Activated naive CD4-positive, alpha-beta T cell treated with anti-CD3 and anti-CD28 coated beads, Interleukin-2, amount 50 U/mL, for 16 hours (primary cell): Measurements from ENCODE around the gene NRCAM.
"Not testable (repeated sequence)": the region's sequence is repeated elsewhere in the genome, so short reads cannot be mapped to it uniquely, and the experiment has no call there.

Source experiments
- DNase-seq: peaks from one replicate; pipeline ENCODE4 v3.0.0-alpha.2; 2020

Gene NRCAM

DNA sequence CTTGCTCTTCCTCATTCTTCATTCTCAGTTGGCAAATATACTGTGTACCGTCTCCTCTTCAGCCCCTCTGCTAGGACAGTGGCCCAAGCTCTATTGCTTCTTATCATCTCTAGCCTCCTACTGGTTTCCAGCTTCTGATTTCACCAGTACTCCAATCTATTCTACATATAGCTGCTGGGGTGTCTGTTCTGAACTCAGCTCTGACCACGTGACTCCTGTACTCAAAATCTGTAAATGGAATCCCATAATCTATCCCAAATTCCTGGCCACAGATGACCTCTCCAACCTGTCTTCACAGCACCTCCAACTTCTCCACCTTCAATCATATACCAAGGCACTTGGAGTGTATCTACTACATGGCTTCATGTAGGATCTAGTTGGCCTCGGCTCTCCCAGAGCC, 152.9 kb downstream of the NRCAM start:
- no peak for DNase-seq

DNA sequence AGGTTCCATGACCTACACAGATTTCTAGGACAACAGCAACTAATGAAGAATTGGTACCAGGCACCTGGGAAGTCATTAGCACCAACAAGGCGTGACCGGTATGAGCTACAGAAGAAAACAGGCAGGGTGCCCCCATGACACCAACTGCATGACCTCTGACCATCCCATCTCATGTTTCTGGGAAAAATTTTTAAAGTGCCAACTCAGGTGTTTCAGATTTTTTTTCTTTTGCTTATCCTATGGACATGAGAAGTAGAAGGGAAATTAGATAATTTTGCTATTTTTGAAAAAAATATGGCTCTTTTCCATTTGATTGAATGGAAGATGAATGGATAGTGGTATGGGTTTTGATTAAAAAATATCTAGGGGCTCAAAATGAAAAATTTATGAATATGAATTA, 154.8 kb downstream of the NRCAM start:
- DNase-seq: no peak

DNA sequence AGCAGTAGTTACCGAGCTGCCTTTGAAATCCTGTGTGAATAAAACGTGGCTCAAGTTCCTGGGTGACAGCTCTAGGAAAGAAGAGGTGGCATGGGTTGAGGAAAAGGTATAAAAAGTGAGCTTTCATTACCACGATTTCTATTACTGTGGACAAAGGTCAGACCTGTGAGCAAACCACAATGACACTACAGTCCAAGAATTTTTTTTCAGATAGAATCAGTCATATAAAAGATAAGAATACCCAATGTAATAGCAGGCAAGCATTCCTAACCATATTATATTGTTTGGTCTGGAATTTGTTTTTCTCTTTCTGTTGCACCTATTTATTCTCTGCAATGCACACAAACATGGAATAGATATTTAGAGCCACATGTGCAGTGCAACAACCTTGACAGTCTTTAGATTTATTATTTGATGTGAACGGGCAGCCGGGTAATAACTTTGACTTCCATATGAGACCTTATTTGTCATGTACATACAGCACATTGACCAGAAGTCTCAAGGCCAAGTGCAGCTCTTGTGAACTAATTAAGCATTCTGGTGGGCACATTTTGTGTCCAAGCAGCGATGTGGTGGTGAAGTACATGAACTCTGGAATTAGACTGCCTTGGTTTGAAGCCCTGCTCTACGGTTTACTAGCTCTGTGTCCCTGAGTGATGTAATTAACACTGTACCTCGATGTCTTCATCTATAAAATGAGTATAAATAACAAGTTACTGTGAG, 156.8 kb downstream of the NRCAM start:
- no peak for DNase-seq

DNA sequence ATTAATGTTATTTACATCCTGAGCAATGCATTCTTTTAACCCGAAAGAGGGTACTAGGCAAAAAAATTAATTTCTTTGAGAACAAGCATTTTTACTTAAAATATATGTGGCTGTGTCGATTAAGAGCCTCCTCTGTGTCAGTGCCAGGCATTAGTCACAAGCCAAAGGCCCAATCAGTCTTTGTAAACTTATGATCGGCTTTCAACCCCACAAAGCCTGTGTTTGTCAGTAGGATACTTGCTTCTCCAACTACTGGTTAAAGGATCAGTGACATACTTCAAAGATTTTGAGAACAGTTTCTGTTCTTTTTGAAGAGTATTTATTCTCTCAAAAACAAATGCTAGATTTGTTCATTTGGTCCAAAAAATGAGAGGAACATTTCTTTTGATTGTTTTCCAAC, 159.3 kb downstream of the NRCAM start:
- no peak for DNase-seq

DNA sequence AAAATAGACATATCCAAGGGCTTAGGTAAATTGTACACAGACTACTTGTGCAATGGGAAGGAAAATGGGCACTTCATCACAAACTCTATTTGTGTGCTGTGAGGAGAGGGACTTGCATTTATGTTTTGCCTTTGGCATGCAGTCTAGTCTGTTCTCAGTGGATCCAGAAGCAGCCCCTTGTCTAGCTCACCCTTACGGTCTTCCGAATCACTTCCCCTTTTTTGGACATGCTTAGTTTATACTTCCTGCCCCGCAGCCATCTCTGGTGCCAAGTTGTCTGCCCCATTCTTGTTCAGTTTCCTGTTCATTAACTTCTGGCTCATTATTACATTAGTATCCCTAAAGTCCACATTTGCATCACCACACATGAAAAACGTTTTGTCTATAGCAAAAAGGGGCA, 161.6 kb downstream of the NRCAM start:
- no peak for DNase-seq

DNA sequence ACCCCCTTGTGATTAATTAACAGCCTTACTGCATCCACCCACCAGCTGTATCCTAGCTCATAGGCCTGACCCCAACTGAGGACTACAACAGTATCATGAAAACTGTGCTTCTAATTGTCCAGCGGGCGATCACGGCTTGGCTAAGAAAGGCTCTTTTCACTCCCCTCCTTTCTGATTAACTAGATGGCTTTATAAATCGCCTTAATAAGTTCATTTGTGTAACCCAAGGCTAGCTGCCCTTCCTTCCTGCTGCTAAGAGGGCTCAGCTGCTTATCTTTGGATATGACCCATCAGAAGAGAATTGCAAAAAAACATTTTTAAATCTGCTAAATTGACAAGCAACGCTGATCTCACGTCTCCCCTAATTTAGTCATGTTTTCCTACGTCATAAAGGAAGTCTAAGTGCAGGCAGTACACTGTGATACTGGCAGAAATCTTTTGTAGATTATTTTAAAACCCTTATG, 163.1 kb downstream of the NRCAM start:
- DNase-seq: no peak

DNA sequence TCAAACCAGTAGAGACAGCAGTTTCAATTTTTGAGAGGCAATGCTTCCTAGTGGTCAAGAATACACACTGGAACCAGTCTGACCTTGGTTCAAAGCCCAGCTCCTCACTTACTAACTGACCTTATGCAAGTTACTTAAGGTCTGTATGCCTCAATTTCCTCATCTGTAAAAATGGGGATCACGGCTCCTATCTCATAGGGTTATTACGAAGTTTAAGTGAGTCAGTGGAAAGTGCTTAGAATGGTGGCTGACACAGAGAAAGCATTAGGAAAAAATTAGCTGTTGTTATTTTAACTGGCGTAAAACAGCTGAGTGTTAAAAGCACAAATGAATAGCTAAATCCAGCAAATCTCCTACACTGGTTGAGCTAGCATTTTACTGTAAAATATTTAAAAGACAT, 163.7 kb downstream of the NRCAM start:
- no peak for DNase-seq

DNA sequence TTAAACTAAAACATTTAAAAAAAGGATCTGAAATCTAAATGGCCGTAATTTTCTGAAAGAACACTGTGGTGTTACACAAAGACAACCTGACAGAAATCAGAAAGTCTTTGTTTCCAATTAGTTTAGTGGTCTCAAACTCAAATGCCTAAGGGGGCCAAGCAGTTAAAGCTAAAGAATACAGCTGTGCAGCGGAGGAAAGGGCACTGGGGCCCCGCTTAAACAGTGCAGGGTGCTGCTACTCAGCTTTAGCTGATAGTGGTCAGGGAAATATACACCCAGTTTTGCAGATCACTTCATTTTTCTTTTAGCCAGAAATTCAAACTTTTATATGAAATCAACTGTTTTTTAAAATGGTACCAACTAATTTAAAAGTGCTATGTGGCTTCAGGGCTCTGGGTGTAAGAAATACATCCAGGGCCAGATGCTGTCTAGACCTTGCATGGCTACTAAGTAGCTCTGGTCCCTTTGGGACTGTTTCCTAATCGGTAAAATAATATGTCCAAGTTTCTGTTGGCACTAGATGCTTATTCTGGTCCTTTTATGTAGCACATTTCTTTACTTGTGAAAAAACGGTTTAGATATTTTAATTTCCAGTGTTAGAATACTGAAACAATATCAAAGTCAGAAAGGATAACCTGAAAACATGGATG, 164.3 kb downstream of the NRCAM start:
- DNase-seq: no peak

DNA sequence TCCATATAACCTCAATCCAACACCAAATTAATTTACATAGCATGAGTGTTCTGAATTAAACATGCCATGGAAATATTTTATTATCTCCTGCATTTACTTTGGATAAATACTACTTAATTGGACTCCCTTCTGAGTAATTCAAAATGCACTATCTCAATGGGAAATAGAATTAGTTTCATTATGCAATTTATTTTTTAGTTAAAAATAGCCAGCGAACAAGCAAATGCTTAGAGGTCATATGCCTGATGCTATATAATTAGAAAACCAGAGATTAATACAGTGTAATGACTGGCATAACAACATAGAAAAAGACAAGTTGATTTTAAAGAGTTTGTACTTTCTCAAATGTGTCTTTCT, 165.1 kb downstream of the NRCAM start:
- no peak for DNase-seq

DNA sequence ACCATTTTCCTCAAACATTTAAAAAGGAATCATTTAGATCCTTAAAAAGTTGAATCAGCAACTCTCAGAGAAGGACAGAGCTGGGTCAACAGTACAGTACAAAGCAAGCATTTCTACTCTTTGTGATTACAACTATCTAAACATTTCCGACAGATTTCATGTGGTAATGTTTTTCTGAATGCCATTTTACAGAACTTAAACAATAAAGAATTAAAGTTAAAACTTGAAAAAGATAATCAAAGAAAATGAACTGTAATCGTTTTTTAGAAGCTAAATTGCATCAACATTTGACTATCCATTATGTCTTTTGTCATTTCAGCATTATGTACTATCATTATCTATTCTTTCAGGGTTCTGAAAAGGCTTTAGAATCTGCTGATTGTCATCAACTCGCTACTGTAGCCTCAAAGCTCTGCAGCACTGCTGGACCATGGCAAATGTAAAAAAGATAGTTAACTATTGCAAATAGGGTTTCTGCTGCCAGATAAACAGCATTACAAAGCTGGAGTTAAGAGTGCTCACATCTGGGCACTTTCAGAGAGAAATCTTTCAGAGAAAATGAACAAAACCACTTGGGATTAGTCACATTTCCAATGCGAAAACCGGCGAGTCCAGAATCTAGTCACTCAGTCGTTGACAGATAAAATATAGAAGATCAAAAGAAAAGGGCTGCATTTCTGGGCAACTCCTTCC, 165.6 kb downstream of the NRCAM start:
- DNase-seq: no peak

DNA sequence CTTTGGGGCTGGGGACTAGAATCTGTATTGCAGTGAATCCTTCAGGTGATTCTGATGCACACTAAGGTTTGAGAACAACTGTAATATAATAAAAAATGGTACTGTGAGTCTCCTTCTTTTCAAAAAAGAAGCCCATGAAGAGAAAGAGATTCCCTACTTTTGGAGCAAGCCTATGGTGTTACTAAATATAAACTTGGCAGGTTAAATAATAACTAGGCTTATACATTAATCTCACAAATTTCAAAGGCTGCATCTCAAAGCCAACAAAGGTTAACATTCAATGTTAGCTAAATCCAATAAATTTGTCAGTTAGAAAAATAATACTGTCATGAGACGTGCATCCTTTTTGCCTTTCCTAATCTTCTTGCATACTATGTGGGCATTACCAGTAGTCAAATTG, 166.4 kb downstream of the NRCAM start:
- no peak for DNase-seq

DNA sequence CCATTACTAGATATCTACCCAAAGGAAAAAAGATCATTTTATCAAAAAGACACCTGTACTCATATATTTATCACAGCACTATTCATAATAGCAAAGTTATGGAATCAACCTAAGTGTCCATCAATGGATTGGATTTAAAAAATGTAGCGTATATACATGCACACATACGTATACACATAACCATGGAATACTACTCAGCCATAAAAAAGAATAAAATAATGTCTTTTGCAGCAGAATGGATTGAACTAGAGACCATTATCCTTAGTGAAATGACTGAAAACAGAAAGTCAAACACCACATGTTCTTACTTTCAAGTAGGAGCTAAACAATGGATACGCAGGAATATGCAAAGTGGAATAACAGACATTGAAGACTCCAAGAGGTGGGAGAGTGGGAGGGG, 168.4 kb downstream of the NRCAM start:
- DNase-seq: no peak

DNA sequence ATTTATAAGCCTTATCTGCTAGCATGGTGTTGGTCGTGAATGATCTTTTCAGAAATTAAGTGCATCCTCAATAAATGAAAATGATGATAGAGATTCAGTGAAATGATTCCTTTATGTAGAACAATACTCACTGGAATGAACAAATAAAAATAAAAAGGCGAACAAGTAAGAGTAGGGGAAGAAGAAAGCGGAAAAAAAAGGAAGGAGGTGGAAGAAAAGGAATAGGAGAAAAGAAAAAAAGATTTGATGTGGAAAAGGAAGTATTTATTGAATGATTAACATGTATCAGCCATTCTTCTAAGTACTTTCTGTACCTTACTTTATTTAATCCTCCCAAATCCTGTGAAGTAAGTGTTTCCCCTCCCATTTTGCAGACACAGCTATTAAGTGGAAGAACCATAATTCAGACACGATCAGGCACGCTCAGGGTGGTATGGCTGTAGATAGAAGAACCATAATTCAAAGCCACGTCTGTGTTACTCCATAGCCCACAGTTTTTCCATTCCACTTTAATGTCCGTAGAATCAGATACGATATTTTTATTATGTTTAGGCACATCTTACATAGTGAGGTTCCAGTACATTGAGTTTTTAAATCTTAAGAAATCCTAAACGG, 169.8 kb downstream of the NRCAM start:
- DNase-seq: no peak

DNA sequence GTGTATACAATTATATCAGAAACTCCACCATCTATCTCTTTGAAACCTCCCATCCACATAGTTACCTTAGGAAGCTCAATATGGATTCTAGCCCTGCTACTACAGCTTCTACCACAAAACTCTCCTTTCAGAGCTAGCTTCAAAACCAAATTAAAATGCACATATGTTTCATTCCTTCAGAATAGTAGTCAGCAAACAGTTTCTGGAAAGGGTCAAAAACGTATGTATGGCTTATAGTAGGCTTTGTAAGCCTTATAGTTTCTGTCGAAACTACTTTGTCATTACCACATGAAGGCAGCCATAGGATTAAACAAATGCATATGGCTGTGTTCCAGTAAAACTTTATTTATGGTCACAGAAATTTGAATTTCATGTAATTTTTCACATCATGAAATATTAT, 170.5 kb downstream of the NRCAM start:
- no peak for DNase-seq

DNA sequence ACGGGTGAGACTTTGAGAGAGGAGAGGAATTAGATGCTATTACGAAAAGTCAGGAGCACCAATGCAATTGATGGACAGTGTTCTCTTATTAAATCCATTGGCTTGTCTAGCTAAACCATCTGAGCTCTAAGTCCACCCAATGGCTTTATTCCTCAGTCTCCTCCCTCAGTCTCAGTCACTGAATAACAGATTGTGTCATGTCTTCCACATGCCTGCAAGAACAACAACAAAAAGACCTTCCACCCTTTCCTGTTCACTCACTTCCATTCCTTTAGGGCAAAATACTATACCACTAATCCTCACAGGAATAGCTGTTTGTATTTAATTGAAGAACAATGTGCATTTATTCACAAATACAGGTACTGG, 171.2 kb downstream of the NRCAM start:
- no peak for DNase-seq

DNA sequence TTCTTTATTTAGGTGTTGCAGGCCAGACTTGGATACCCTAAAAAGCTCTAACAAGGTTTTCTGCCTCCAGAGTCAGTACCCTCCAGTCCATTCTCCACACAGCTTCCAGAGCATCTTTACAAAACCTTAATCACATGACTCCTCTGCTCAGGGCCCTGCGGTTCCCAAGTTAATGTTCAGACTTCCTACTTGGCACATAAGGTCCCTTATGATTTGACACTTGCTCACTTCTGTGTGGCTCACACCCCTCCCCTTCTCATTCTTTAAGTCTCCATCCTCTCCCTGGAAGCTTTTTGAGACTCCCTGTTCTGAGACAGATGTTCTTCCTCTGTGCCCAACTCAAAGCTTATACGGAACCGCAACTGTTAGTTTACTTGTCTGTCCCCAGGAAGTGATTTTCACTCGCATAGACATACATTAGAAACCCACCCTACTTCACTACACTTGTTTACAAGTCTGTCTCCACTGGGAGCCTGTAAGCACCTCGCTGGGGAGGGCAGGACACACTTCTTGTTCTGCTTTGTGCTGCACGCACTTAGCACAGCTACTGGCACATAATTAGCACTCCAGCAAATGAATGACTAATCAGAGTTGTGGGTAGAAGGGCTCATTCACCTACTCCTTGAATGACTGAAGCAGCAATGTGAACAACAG, 171.8 kb downstream of the NRCAM start:
- no peak for DNase-seq

DNA sequence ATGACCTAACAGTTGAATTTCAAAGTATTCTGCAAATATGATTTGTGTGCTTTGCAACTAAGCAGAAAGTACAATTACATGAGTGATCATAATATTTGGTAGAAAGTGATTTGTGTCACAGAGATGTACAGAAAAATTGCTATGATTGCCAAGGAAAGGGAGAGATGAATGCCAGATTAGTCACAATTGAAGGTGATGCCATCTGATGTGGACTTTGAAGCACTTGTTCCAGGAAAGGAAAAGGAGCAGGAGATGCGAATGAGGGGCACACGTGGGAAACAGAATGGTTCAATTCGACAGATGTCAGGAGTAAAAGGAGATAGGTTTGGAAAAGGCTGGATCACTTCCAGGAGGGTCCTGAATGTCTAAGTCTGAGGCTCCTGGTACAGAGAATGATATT, 173.0 kb downstream of the NRCAM start:
- DNase-seq: no peak

DNA sequence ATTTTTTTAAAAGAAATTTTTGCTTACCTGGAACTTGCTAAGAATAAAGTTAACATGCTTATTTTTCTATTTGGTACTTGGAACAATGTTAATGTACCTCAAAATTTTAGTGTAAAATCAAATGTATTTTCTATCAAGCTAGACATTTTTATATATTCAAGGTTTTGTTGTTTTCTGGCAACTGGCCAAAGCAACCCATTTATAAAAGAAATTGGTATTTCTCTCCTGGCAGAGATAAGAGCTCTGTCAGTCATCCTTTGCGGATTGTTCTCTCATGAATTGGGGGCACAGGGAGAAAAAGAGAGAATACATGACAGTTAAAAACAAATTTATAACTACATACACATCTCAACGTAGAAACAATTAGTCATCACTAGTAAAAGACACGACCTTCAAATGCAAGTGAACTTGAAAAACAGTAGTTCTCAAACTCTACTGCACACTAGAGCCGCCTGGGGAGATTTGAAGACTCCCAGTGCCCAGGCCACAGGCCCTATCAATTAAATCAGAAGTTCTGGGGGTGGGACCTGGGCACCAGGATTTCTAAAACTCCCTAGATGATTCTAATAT, 173.7 kb downstream of the NRCAM start:
- DNase-seq: no peak

DNA sequence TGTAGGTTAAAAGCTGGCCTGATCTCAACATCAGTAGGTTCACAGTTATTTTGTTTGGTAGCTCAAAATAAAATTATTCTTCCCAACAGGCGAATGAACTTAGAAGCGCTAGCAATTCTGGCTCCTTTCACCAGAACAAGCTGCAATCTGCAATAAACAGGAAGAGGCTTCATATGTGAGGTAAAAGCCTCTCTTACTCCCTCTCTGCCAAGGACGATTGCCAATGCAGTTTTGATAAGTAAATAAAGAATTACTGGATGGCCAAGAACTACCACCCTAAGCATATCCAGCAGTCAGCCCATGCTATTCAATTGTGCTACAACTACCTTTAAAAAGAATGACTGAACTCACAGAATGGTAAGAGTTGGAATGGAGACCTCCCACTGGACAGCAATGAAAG, 176.1 kb downstream of the NRCAM start:
- DNase-seq: no peak

DNA sequence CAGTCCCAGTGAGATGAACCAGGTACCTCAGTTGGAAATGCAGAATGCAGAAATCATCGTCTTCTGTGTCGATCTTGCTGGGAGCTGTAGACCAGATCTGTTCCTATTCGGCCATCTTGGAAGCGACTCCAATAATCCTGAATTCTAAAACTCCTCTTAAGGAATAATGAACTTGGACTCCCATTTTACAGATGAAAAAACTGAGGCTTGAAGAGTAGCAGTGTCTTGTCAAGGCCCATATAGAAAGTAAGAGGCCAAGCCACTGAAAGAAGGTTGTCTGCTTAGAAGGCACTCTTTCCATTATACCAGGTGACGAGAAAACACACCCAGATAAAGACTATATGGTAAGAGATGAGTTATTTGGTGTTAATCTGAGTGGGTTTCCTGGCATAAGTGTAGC, 177.5 kb downstream of the NRCAM start:
- DNase-seq: no peak

DNA sequence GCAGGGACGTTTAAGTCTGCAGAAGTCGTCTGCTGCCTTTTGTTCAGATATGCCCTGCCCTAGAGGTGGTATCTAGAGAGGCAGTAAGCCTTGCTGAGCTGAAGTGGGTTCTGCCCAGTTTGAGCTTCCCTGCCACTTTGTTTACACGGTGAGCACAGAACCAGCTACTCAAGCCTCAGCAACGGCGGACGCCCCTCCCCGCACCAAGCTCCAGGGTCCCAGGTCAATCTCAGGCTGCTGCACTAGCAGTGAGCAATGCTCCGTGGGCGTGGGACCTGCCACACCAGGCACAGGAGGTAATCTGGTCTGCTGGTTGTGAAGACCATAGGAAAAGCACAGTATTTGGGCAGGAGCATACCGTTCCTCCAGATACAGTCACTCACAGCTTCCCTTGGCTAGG, 178.0 kb downstream of the NRCAM start:
- no peak for DNase-seq

DNA sequence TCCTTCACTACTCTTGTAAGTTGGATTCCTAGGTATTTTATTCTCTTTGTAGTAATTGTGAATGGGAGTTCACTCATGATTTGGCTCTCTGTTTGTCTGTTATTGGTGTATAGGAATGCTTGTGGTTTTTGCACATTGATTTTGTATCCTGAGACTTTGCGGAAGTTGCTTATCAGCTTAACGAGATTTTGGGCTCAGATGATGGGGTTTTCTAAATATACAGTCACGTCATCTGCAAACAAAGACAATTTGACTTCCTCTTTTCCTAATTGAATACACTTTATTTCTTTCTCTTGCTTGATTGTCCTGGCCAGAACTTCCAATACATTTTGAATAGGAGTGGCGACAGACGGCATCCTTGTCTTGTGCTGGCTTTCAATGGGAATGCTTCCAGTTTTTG, 181.8 kb downstream of the NRCAM start:
- DNase-seq: not testable (repeated sequence)

DNA sequence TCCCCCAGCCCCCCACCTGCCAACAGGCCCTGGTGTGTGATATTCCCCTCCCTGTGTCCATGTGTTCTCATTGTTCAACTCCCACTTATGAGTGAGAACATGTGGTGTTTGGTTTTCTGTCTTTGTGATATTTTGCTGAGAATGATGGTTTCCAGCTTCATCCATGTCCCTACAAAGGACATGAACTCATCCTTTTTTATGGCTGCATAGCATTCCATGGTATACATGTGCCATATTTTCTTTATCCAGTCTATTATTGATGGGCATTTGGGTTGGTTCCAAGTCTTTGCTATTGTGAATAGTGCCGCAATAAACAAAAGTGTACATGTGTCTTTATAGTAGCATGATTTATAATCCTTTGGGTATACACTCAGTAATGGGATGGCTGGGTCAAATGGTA, 183.3 kb downstream of the NRCAM start:
- not testable (repeated sequence) for DNase-seq
